GM21447 (cell line): Measurements from ENCODE around the gene RPL38.

Experiments
- ATAC-seq: cut with Tn5 transposase; IDR thresholded peaks from one replicate; pipeline ENCODE4 v1.9.1; 2021; ENCODE audit not compliant: unreplicated experiment

RPL38 gene

GRCh38 chr17:74245871-74246270 lies 42.4 kb downstream of the RPL38 start:
- ATAC-seq = no peak

GRCh38 chr17:74249590-74250270 lies 46.3 kb downstream of the RPL38 start:
- no peak for ATAC-seq

- no peak for ATAC-seq
These were observed 47.0 kb downstream of the RPL38 start for GRCh38 chr17:74250324-74250995.

GRCh38 chr17:74251051-74251450 lies 47.6 kb downstream of the RPL38 start:
- ATAC-seq = no peak

GRCh38 chr17:74251569-74251968 lies 48.1 kb downstream of the RPL38 start:
- ATAC-seq = no peak

- ATAC-seq = no peak
These were observed 48.7 kb downstream of the RPL38 start for GRCh38 chr17:74252211-74252610.

- ATAC-seq = no peak
These were observed 49.6 kb downstream of the RPL38 start for GRCh38 chr17:74253036-74253435.

- ATAC-seq = no peak
These were observed 53.8 kb downstream of the RPL38 start for GRCh38 chr17:74257311-74257710.

GRCh38 chr17:74259667-74260524 lies 56.4 kb downstream of the RPL38 start:
- no peak for ATAC-seq
